HepG2 (cell line): ENCODE measurements around the gene POFUT2. TPM values are rescaled to one million over a fixed set of nuclear protein-coding genes. Genes with fewer than 3 reads are reported as not detected.

Experiments used
- ATAC-seq: fragments of 200-7000 bp; cut with Tn5 transposase; 3 replicates; pipeline ENCODE4 v1.9.1; 2020; ENCODE audit warnings: mild to moderate bottlenecking, moderate library complexity
- BruUV-seq: library from RNA; stranded (reverse); fragments of 400-500 nt; replicated peaks from 2 replicates; lab custom pipeline; 2021; lab: Mats Ljungman, UMichigan
- CTCF ChIA-PET: fragments of 300-600 bp; formaldehyde crosslinking; extraction: SDS; loops from one replicate; lab custom pipeline; 2021; ENCODE audit warnings: low total read pairs, inconsistent platforms, low intra/inter-chr PET ratio; lab: Yijun Ruan, JAX
- POLR2A ChIA-PET: fragments of 350-600 bp; sonication (Branson Sonifier 250); formaldehyde crosslinking; loops from one replicate; lab custom pipeline; 2020; ENCODE audit warnings: antibody characterized with exemption, inconsistent platforms; lab: Yijun Ruan, JAX
- DNase-seq: peaks from one replicate; pipeline ENCODE4 v3.0.0-alpha.2; 2015; ENCODE audit warnings: low spot score
- FAIRE-seq: peaks from 3 replicates; lab custom pipeline; 2011; peaks lifted over from hg19 to GRCh38; lab: Jason Lieb, UNC
- H2AFZ ChIP-seq: one replicate; pipeline ENCODE4 v1.6.1; 2011; ENCODE audit warnings: low read length, inconsistent platforms
- H3K27ac ChIP-seq: fragments of 300-600 bp; 3 replicates; pipeline ENCODE4 v1.8.0; 2011; ENCODE audit warnings: mixed run types, mild to moderate bottlenecking, mixed read lengths, low read length, inconsistent platforms; ENCODE audit not compliant: insufficient read depth; ENCODE audit errors: extremely low read length
- H3K27me3 ChIP-seq, 2 experiments: fragments of 200-600 bp in 1 of 2; 2 replicates in 1 of 2; 3 replicates in 1 of 2; pipeline versions ENCODE4 v1.6.0 to v1.8.0; 2011; ENCODE audit warnings: low read length in 2 of 2, mild to moderate bottlenecking in 2 of 2, moderate library complexity in 2 of 2, inconsistent platforms in 1 of 2; ENCODE audit not compliant: insufficient read depth in 2 of 2, control insufficient read depth in 1 of 2
- H3K36me3 ChIP-seq, 2 experiments: fragments of 200-600 bp in 1 of 2; replicated peaks in 1 of 2; 2 replicates in 1 of 2; 3 replicates in 1 of 2; pipeline versions ENCODE4 v1.5.1 to v1.8.0; 2011; ENCODE audit warnings: low read length in 2 of 2, inconsistent platforms in 1 of 2; ENCODE audit not compliant: insufficient read depth in 2 of 2, control insufficient read depth in 1 of 2
- H3K4me1 ChIP-seq: 2 replicates; pipeline ENCODE4 v1.5.1; 2012; ENCODE audit warnings: low read length, inconsistent platforms; ENCODE audit not compliant: insufficient read depth
- H3K4me2 ChIP-seq: 2 replicates; pipeline ENCODE4 v1.6.0; 2011; ENCODE audit warnings: low read depth, low read length, inconsistent platforms
- H3K4me3 ChIP-seq, 3 experiments: fragments of 200-600 bp in 1 of 3; sonication (generic), shearing (Covaris generic) in 1 of 3; replicated peaks in 1 of 3; 2 replicates each; pipeline ENCODE4 v1.5.1; 2011 to 2016; ENCODE audit warnings: low read length in 3 of 3, inconsistent platforms in 2 of 3, low read depth in 2 of 3, mild to moderate bottlenecking in 2 of 3, control low read depth in 1 of 3, mixed read lengths in 1 of 3; ENCODE audit not compliant: insufficient read depth in 1 of 3
- H3K79me2 ChIP-seq: one replicate; pipeline ENCODE4 v1.6.1; 2011; ENCODE audit warnings: low read length, inconsistent platforms; ENCODE audit not compliant: insufficient read depth
- H3K9ac ChIP-seq: 2 replicates; pipeline ENCODE4 v1.6.0; 2011; ENCODE audit warnings: mild to moderate bottlenecking, low read depth, low read length, inconsistent platforms; ENCODE audit not compliant: insufficient read depth
- H3K9me3 ChIP-seq: 2 replicates; pipeline ENCODE4 v1.5.1; 2012; ENCODE audit warnings: mild to moderate bottlenecking, low read length
- H4K20me1 ChIP-seq: 2 replicates; pipeline ENCODE4 v1.6.0; 2011; ENCODE audit warnings: inconsistent platforms, mild to moderate bottlenecking, low read length, moderate library complexity; ENCODE audit not compliant: insufficient read depth
- AGO1 ChIP-seq: fragments of 200-400 bp; formaldehyde crosslinking; IDR thresholded peaks from 2 replicates; pipeline ENCODE4 v1.6.1; 2017; ENCODE audit warnings: mild to moderate bottlenecking, low read depth, low read length, moderate library complexity; ENCODE audit not compliant: poor library complexity, severe bottlenecking
- AGO2 ChIP-seq: fragments of 200-400 bp; formaldehyde crosslinking; optimal IDR thresholded peaks from 2 replicates; pipeline ENCODE3; 2017; ENCODE audit warnings: mild to moderate bottlenecking, low read depth, low read length, moderate library complexity
- ATF7-NPFF ChIP-seq: sonication (generic); formaldehyde crosslinking; IDR thresholded peaks from 2 replicates; pipeline ENCODE4 v1.8.1; 2023; ENCODE audit warnings: mild to moderate bottlenecking, low read depth, missing genetic modification reagents, moderate library complexity
- HNRNPLL ChIP-seq: fragments of 200-400 bp; formaldehyde crosslinking; IDR thresholded peaks from 2 replicates; pipeline ENCODE4 v1.6.1; 2017; ENCODE audit warnings: mild to moderate bottlenecking, low read depth, low read length; ENCODE audit not compliant: poor library complexity, severe bottlenecking
- HOXA3 ChIP-seq: sonication (generic); formaldehyde crosslinking; IDR thresholded peaks from 2 replicates; pipeline ENCODE4 v1.5.0; 2020; ENCODE audit warnings: missing genetic modification reagents
- RXRB ChIP-seq: IDR thresholded peaks from 2 replicates; pipeline ENCODE4 v1.6.1; 2016; ENCODE audit warnings: borderline replicate concordance, missing genetic modification reagents, missing compliant biosample characterization
- SAFB2 ChIP-seq: sonication (generic); formaldehyde crosslinking; IDR thresholded peaks from 2 replicates; pipeline ENCODE4 v1.5.1; 2020; ENCODE audit warnings: missing genetic modification reagents, low read depth, mild to moderate bottlenecking, borderline replicate concordance
- ZBTB38 ChIP-seq: sonication (generic); formaldehyde crosslinking; IDR thresholded peaks from 2 replicates; pipeline ENCODE4 v1.5.1; 2020; ENCODE audit warnings: mild to moderate bottlenecking, missing genetic modification reagents
- ZNF558 ChIP-seq: sonication (generic); formaldehyde crosslinking; IDR thresholded peaks from 2 replicates; pipeline ENCODE4 v1.9.0; 2022; ENCODE audit warnings: mild to moderate bottlenecking, missing genetic modification reagents, borderline replicate concordance
- ZNF777 ChIP-seq: sonication (generic); formaldehyde crosslinking; IDR thresholded peaks from 2 replicates; pipeline ENCODE4 v1.4.0; 2020; ENCODE audit warnings: missing genetic modification reagents
- ZNF83 ChIP-seq: sonication (generic); formaldehyde crosslinking; IDR thresholded peaks from 2 replicates; pipeline ENCODE4 v1.4.0; 2020; ENCODE audit warnings: missing genetic modification reagents, mild to moderate bottlenecking, borderline replicate concordance
- WGBS: methylation state at CpG from one replicate; pipeline ENCODE4 v1.1.6; 2017; ENCODE audit warnings: low lambda C conversion rate; 5-methylcytosine and 5-hydroxymethylcytosine counted together
- in situ Hi-C: cut with HindIII; loops from 2 replicates; pipeline ENCODE4 v1.10.0; 2017; ENCODE audit warnings: low pct_unique_long_range_greater_than_20kb; ENCODE audit not compliant: extremely low pct_ligation_motif_present
- intact Hi-C: fragments of 100-400 bp; cut with micrococcal nuclease; formaldehyde crosslinking; loops from one replicate; pipeline ENCODE4 v1.10.0; 2022; ENCODE audit not compliant: unreplicated experiment
- polyA plus RNA-seq, 8 experiments: library from polyadenylated mRNA; depleted of rRNA in 3 of 8; stranded (reverse) in 7 of 8; unstranded in 1 of 8; fragments of >200 nt; fragmentation: Illumina TruSeq in 4 of 8; extraction: Trizol in 4 of 8; gene quantifications; 2 replicates each; pipeline versions ENCODE4 v1.2.1 to v1.2.3, GENCODE V29; 2011 to 2016; ENCODE audit warnings: low read depth in 4 of 8, missing spikeins in 1 of 8, mixed read lengths in 1 of 8; ENCODE audit not compliant: insufficient read depth in 1 of 8
- total RNA-seq, 5 experiments: library from RNA; depleted of rRNA; stranded (reverse); fragments of >200 nt; fragmentation: Illumina TruSeq; extraction: Trizol; gene quantifications; 2 replicates each; pipeline ENCODE4 v1.2.3, GENCODE V29; 2016; ENCODE audit warnings: low read depth in 1 of 5
- TF ChIP-seq, protein P1 (sequence below): sonication (generic); formaldehyde crosslinking; IDR thresholded peaks from 2 replicates; pipeline ENCODE4 v1.5.0; 2020; ENCODE audit warnings: mild to moderate bottlenecking, missing genetic modification reagents
- TF ChIP-seq, protein P2 (sequence below): sonication (generic); formaldehyde crosslinking; IDR thresholded peaks from 2 replicates; pipeline ENCODE4 v1.5.1; 2020; ENCODE audit warnings: missing genetic modification reagents, mild to moderate bottlenecking, borderline replicate concordance
- TF ChIP-seq, protein P3 (sequence below): sonication (generic); formaldehyde crosslinking; IDR thresholded peaks from 2 replicates; pipeline ENCODE4 v1.8.1; 2023; ENCODE audit warnings: mild to moderate bottlenecking, missing genetic modification reagents
- TF ChIP-seq, protein P4 (sequence below): sonication (generic); formaldehyde crosslinking; IDR thresholded peaks from 2 replicates; pipeline ENCODE4 v1.4.0; 2020; ENCODE audit warnings: missing genetic modification reagents
- TF ChIP-seq, protein P5 (sequence below): IDR thresholded peaks from 2 replicates; pipeline ENCODE4 v1.6.1; 2018; ENCODE audit warnings: missing genetic modification reagents

POFUT2 gene
- total and polyA plus RNA-seq, 2 of the 13 experiments (the other 11 are each of a cell fraction or from before 2014, with no cell fraction given), result 22.8 to 24.0 TPM

DNA sequence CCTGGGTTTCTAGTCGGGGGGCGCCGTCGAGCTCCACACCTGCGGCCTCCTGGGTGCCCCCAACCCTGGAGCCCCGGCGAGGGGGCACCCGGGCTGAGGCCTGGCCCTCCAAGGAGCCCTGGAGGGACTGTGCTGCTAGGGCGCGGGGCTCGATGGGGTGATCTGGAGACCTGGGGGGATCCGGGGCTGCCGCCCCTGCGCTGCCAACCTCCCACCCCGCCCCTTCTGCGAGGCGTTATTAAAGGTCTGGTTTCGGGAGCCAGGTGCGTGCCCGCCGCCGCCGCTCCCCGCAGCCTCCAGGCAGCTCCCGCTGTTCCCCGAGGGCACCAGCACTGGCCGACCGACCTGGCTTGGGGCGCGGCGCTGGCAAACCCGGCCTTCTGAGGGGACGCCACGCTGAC, 746 bp upstream of the POFUT2 start:
- Histone ChIP-seq H4K20me1 (no peaks in the 10 kb centered on the region), H3K9me3 (no peaks in the 10 kb centered on the region), H3K27me3 (no peaks in the 10 kb centered on the region; a peak in 1 of 5 replicates), H3K79me2 (peaks cover 13% of the 10 kb centered on the region), H3K4me2 (peak overlapping the region; percentile 75), H3K4me3 (peak overlapping the region; percentile 74 to 85 (median 81)), H3K36me3 (peaks cover 16 to 23% of the 10 kb centered on the region in 2 experiments; a peak in 4 of 5 replicates), H3K4me1 (peaks cover 35% of the 10 kb centered on the region), H3K9ac (peak overlapping the region; percentile 81; the same call in 1 of the 2 replicates), H3K27ac (no peak overlapping the region), H2AFZ (no peak overlapping the region)
- ChIA-PET CTCF (no interaction called here), POLR2A (interaction anchor here (1.0 to 2.6 kb wide), 8 partner anchors 20 to 267 kb away, joined by 6 to 13 read pairs (median 7); no protein-coding TSS in a partner anchor)
- in situ Hi-C loops, result no loop called here
- FAIRE-seq (no peak), DNase-seq (no peak), ATAC-seq (no peak; the same call in 2 of the 3 replicates)
- WGBS, result 60% methylated on average over 21 of the region's 34 CpGs
- intact Hi-C loops, result no loop called here
- BruUV-seq, result no TSS peak
- TF ChIP-seq RXRB (CRISPR knock-in tag), result no peak
- 0 out of 2 replicates have a peak, but pooled peaks have one; percentile 40 for TF ChIP-seq ZBTB38 (CRISPR knock-in tag)
- TF ChIP-seq HOXA3 (CRISPR knock-in tag), result 0 out of 2 replicates have a peak, but pooled peaks have one; percentile 25
- TF ChIP-seq, protein P1, sequence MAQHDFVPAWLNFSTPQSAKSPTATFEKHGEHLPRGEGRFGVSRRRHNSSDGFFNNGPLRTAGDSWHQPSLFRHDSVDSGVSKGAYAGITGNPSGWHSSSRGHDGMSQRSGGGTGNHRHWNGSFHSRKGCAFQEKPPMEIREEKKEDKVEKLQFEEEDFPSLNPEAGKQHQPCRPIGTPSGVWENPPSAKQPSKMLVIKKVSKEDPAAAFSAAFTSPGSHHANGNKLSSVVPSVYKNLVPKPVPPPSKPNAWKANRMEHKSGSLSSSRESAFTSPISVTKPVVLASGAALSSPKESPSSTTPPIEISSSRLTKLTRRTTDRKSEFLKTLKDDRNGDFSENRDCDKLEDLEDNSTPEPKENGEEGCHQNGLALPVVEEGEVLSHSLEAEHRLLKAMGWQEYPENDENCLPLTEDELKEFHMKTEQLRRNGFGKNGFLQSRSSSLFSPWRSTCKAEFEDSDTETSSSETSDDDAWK (CRISPR knock-in tag), result no peak
- TF ChIP-seq, protein P2, sequence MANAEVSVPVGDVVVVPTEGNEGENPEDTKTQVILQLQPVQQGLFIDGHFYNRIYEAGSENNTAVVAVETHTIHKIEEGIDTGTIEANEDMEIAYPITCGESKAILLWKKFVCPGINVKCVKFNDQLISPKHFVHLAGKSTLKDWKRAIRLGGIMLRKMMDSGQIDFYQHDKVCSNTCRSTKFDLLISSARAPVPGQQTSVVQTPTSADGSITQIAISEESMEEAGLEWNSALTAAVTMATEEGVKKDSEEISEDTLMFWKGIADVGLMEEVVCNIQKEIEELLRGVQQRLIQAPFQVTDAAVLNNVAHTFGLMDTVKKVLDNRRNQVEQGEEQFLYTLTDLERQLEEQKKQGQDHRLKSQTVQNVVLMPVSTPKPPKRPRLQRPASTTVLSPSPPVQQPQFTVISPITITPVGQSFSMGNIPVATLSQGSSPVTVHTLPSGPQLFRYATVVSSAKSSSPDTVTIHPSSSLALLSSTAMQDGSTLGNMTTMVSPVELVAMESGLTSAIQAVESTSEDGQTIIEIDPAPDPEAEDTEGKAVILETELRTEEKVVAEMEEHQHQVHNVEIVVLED, result no peak
- TF ChIP-seq, protein P3, sequence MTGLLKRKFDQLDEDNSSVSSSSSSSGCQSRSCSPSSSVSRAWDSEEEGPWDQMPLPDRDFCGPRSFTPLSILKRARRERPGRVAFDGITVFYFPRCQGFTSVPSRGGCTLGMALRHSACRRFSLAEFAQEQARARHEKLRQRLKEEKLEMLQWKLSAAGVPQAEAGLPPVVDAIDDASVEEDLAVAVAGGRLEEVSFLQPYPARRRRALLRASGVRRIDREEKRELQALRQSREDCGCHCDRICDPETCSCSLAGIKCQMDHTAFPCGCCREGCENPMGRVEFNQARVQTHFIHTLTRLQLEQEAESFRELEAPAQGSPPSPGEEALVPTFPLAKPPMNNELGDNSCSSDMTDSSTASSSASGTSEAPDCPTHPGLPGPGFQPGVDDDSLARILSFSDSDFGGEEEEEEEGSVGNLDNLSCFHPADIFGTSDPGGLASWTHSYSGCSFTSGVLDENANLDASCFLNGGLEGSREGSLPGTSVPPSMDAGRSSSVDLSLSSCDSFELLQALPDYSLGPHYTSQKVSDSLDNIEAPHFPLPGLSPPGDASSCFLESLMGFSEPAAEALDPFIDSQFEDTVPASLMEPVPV (CRISPR knock-in tag), result peak; percentile 7; the same call in 1 of the 2 replicates
- TF ChIP-seq ATF7-NPFF (CRISPR knock-in tag), result 0 out of 2 replicates have a peak, but pooled peaks have one; percentile 34
- TF ChIP-seq, protein P4, sequence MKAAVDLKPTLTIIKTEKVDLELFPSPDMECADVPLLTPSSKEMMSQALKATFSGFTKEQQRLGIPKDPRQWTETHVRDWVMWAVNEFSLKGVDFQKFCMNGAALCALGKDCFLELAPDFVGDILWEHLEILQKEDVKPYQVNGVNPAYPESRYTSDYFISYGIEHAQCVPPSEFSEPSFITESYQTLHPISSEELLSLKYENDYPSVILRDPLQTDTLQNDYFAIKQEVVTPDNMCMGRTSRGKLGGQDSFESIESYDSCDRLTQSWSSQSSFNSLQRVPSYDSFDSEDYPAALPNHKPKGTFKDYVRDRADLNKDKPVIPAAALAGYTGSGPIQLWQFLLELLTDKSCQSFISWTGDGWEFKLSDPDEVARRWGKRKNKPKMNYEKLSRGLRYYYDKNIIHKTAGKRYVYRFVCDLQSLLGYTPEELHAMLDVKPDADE, result 0 out of 2 replicates have a peak, but pooled peaks have one; percentile 23
- TF ChIP-seq AGO2, result peak; percentile 59
- TF ChIP-seq SAFB2, result 0 out of 2 replicates have a peak, but pooled peaks have one; percentile 1
- no peak for TF ChIP-seq AGO1
- TF ChIP-seq HNRNPLL, result peak; percentile 4
- no peak for TF ChIP-seq ZNF83 (CRISPR knock-in tag)
- TF ChIP-seq ZNF558, result no peak
- TF ChIP-seq, protein P5, sequence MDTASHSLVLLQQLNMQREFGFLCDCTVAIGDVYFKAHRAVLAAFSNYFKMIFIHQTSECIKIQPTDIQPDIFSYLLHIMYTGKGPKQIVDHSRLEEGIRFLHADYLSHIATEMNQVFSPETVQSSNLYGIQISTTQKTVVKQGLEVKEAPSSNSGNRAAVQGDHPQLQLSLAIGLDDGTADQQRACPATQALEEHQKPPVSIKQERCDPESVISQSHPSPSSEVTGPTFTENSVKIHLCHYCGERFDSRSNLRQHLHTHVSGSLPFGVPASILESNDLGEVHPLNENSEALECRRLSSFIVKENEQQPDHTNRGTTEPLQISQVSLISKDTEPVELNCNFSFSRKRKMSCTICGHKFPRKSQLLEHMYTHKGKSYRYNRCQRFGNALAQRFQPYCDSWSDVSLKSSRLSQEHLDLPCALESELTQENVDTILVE, result no peak
- TF ChIP-seq ZNF777, result peak; percentile 51; the same call in 1 of the 2 replicates
